Spleen (tissue), 11 donors: Measurements from ENCODE around the gene RTL1. TPM values are rescaled to one million over a fixed set of nuclear protein-coding genes. Genes with fewer than 3 reads are reported as not detected.

Experiments
- DNase-seq: peaks from one replicate; pipeline ENCODE4 v3.0.0-alpha.2; 2020
- H3K27ac ChIP-seq, 8 donors: fragments of 200-600 bp; sonication (generic) in 7 of 8; 1 replicate in 4 of 8; 2 replicates in 4 of 8; pipeline versions ENCODE4 v1.5.0 to v1.8.0; 2016 to 2021; ENCODE audit warnings: inconsistent platforms in 4 of 8, mild to moderate bottlenecking in 4 of 8, moderate library complexity in 1 of 8
- H3K27me3 ChIP-seq, 7 donors: fragments of 200-600 bp; sonication (generic) in 6 of 7; replicated peaks in 1 of 7; 1 replicate in 4 of 7; 2 replicates in 3 of 7; pipeline versions ENCODE4 v1.5.0 to v1.8.0; 2016 to 2021; ENCODE audit warnings: inconsistent platforms in 3 of 7, mild to moderate bottlenecking in 1 of 7
- H3K36me3 ChIP-seq, 6 donors: fragments of 200-600 bp; sonication (generic) in 5 of 6; 1 replicate in 4 of 6; 2 replicates in 2 of 6; pipeline versions ENCODE4 v1.5.0 to v1.8.0; 2016 to 2021; ENCODE audit warnings: inconsistent platforms in 2 of 6
- H3K4me1 ChIP-seq, 6 donors: fragments of 200-600 bp; sonication (generic) in 5 of 6; 1 replicate in 3 of 6; 2 replicates in 3 of 6; pipeline versions ENCODE4 v1.5.0 to v1.8.0; 2016 to 2021; ENCODE audit warnings: inconsistent platforms in 3 of 6
- H3K4me3 ChIP-seq, 8 donors: fragments of 200-600 bp; sonication (generic) in 7 of 8; 1 replicate in 4 of 8; 2 replicates in 4 of 8; pipeline versions ENCODE4 v1.5.0 to v1.8.0; 2016 to 2021; ENCODE audit warnings: inconsistent platforms in 4 of 8, mild to moderate bottlenecking in 4 of 8, moderate library complexity in 2 of 8
- H3K9me3 ChIP-seq, 8 donors: fragments of 200-600 bp; sonication (generic) in 7 of 8; 1 replicate in 4 of 8; 2 replicates in 4 of 8; pipeline versions ENCODE4 v1.5.0 to v1.8.0; 2016 to 2021; ENCODE audit warnings: inconsistent platforms in 4 of 8
- POLR2A ChIP-seq, 3 donors: fragments of 450-650 bp; IDR thresholded peaks; one replicate each; pipeline ENCODE4 v1.5.1; 2017; ENCODE audit warnings: antibody characterized with exemption in 3 of 3, mild to moderate bottlenecking in 1 of 3
- POLR2AphosphoS5 ChIP-seq, 3 donors: sonication (generic); formaldehyde crosslinking; IDR thresholded peaks; one replicate each; pipeline ENCODE4 v1.5.1; 2017; ENCODE audit warnings: antibody characterized with exemption in 3 of 3
- WGBS, 5 donors: extraction: QIAGEN DNeasy Blood & Tissue Kit in 3 of 5; methylation state at CpG; one replicate each; pipeline versions ENCODE4 v1.1.5 to v1.1.7; 2013 to 2018; 5-methylcytosine and 5-hydroxymethylcytosine counted together
- intact Hi-C: fragments of 100-400 bp; cut with DNase I; formaldehyde crosslinking; loops from one replicate; pipeline ENCODE4 v1.15.0; 2023; ENCODE audit warnings: low total_unique reads
- polyA plus RNA-seq, 3 donors: library from polyadenylated mRNA; stranded (reverse); fragments of 200-250 nt; gene quantifications; one replicate each; pipeline ENCODE4 v1.2.1, GENCODE V29; 2013
- total RNA-seq, 7 donors: library from RNA; depleted of rRNA in 3 of 7; stranded (reverse); fragments of >200 nt in 3 of 7; fragmentation: NEBNext Ultra II Directional in 4 of 7; extraction: Animal tissue kit (Norgen Biotek cat#: 25700) in 4 of 7; gene quantifications; one replicate each; pipeline versions ENCODE4 v1.1.0 to v1.2.1, GENCODE V29; 2016 to 2021
- TF ChIP-seq, protein P1 (sequence below), 11 experiments: fragments of 200-600 bp in 7 of 11; fragments of 450-650 bp in 4 of 11; sonication (generic) in 4 of 11; IDR thresholded peaks in 8 of 11; conservative IDR thresholded peaks in 3 of 11; 1 replicate in 7 of 11; 2 replicates in 4 of 11; pipeline versions ENCODE4 v1.4.0 to v1.8.0; 2016 to 2021; ENCODE audit warnings: antibody characterized with exemption in 11 of 11, inconsistent platforms in 4 of 11, mild to moderate bottlenecking in 1 of 11
- donor health status: healthy with polysubstance abuse.
- donor health status: DM: no; HTN: no; CAD: no; lungs with moderate emphysema.
- donor health status: DM: no; HTN: no; CAD: no.
- donor health status: Bipolar disorder and iron deficiency.
- donor health status: healthy.
- donor health status: DM: no; HTN: no; CAD: no.
- donor health status: DM: yes; HTN: yes; CAD: no.

Gene RTL1
- total and polyA plus RNA-seq, 10 donors: under 0.01 TPM; not detected in 9

DNA sequence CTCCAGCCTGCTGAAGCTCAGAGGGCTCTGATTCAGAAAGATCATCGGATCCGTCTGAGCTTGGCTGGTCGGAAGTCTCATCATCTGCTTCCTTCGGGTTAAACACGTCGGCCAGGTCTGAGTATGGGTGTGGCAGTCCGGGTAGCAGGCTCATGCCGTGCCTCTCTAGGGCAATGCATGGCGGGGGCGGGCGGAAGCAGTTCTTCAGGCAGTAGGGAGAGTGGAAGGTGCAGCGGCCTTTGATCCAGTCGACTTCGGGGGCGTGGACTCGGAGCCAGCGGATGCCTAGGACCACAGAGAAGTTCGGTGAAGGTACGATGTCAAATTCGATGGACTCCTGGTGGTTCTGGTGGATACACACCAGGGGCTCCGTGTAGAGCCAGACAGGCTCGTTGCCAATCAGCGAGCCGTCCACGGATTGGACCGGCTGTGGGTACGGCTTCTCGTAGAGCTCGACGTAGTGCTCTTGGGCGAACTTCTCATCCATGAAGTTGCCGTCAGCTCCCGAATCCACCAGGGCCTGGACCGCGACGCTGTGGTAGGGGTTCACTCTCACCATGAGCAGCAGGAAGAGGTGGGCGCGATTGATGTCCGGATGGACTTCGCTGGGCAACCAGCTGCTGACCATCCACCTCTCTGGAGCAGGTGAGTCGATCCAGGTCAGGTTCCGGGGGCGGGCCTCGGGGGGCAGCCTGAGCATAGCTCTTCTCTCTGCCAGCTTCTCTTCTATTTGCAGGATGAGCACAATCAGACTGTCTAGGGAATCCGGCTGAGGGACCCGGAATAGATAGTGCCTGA lies 20.3 kb downstream of the RTL1 start:
- H3K9me3 ChIP-seq: peaks cover 0 to 23% (median 0%) of the 10 kb centered on the region in 8 donors
- intact Hi-C loops: no loop called here
- peaks cover 0 to 12% (median 0%) of the 10 kb centered on the region in 7 donors for H3K27me3 ChIP-seq
- no peak overlapping the region for H3K4me3 ChIP-seq
- peak; percentile 67 for DNase-seq
- H3K4me1 ChIP-seq: no peaks in the 10 kb centered on the region
- TF ChIP-seq POLR2A (IDR thresholded peaks at IDR 0.05): no peak
- H3K36me3 ChIP-seq: peaks cover 0 to 17% (median 0%) of the 10 kb centered on the region in 6 donors
- WGBS, 5 donors: 94 to 97% (median 96%) methylated on average over 45 to 46 of the region's 46 CpGs
- no peak overlapping the region for H3K27ac ChIP-seq

DNA sequence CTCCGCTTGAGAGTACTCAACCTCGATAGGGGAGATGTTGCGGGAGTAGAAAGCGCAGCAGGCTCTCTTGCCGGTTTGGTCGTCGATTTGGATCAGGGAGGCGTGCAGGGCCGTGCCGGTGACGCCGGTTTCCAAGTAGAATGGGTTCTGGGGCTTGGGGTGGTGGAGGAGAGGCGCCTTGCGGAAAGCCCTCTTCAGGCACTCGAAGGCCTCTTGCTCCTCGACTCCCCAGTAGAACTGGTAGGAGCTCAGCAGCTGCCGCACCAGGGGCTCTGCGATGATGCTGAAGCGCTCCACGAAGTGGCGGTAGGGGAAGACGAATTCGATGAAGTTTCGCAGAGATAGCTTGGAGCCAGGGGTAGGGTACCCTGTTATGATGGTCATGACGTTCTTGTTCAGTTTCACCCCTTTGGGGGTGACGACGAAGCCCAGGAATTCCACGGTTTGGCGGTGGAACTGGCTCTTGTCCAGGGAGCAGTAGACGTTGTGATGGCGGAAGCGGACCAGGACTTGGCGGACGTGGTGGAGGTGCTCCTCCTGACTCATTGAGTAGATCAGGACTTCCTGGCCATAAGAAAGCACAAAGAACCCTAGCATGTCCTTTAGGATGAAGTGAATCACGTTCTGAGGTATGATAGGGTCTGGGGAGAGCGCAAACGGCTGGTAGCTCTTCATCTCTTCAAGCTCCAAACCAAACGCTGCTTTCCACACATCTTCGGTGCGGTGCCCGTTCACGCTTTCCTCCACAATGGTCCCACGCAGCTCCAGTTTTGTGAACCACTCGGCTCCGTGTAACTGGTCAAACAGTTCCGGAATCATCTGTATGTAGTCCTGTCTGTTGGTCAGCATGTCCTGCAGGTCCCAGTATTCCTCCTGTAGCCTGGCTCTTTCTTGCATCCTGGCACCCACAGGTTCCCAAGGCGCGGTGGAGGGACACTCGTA lies 21.2 kb downstream of the RTL1 start:
- peaks cover 0 to 19% (median 0%) of the 10 kb centered on the region in 7 donors for H3K27me3 ChIP-seq
- 94 to 96% (median 95%) methylated on average over 49 of the region's 49 CpGs for WGBS, 5 donors
- H3K36me3 ChIP-seq: peaks cover 0 to 17% (median 0%) of the 10 kb centered on the region in 6 donors
- intact Hi-C loops: no loop called here
- no peak overlapping the region for H3K4me3 ChIP-seq
- peaks cover 0 to 23% (median 0%) of the 10 kb centered on the region in 8 donors for H3K9me3 ChIP-seq
- TF ChIP-seq, protein P1, sequence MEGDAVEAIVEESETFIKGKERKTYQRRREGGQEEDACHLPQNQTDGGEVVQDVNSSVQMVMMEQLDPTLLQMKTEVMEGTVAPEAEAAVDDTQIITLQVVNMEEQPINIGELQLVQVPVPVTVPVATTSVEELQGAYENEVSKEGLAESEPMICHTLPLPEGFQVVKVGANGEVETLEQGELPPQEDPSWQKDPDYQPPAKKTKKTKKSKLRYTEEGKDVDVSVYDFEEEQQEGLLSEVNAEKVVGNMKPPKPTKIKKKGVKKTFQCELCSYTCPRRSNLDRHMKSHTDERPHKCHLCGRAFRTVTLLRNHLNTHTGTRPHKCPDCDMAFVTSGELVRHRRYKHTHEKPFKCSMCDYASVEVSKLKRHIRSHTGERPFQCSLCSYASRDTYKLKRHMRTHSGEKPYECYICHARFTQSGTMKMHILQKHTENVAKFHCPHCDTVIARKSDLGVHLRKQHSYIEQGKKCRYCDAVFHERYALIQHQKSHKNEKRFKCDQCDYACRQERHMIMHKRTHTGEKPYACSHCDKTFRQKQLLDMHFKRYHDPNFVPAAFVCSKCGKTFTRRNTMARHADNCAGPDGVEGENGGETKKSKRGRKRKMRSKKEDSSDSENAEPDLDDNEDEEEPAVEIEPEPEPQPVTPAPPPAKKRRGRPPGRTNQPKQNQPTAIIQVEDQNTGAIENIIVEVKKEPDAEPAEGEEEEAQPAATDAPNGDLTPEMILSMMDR (IDR thresholded peaks at IDR 0.05 in 8 of 11, conservative IDR thresholded peaks at IDR 0.05 in 3 of 11): no peak
- no peak for TF ChIP-seq POLR2AphosphoS5 (IDR thresholded peaks at IDR 0.05)
- no peak for TF ChIP-seq POLR2A (IDR thresholded peaks at IDR 0.05)
- peak; percentile 61 for DNase-seq
- H3K27ac ChIP-seq: no peak overlapping the region
- no peaks in the 10 kb centered on the region for H3K4me1 ChIP-seq

DNA sequence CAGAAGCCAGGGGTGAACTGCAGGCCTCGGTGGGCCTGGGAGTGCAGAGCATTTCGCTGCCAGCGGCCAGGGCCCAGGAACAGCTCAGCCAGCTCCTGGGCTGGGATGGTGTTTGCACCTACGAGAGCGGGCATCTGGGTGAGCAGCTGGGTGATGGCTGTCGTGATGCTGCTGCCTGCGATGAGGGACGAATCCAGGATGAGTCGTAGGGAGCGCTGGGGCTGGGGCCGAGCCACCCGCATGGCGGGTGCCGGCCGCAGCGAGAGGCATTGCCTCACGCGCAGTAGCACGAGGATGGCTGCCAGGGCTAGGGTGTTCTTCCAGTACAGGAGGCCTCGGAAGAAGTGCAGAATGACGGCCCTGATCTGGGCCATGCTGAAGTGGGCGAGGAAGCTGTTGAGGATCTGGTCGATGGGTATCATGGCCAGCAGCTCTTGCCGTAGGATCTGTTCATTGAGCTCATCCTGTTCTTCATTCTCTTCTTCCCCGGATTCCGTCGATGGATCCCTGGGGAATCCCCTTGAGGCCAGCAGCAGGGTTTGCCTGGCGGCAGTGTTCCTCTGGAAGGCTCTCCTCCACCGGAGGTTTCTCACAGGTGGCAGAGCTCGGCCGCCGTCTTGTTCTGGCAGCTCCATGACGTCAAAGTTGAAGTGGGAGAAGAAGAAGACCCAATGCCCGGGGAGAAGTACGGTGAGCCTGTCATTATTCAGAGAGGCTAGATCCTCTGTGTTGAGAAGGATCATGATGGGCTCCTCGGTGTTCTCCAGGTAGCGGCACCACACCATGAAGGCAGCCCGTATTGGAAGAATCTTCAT lies 22.1 kb downstream of the RTL1 start:
- Histone ChIP-seq H3K27ac (no peak overlapping the region), H3K27me3 (peaks cover 0 to 19% (median 0%) of the 10 kb centered on the region in 7 donors), H3K9me3 (peaks cover 0 to 23% (median 0%) of the 10 kb centered on the region in 8 donors), H3K36me3 (peaks cover 0 to 17% (median 0%) of the 10 kb centered on the region in 6 donors), H3K4me1 (no peaks in the 10 kb centered on the region), H3K4me3 (no peak overlapping the region)
- WGBS, 5 donors: 92 to 96% (median 95%) methylated on average over 27 to 38 of the region's 38 CpGs
- DNase-seq: peak; percentile 55
- TF ChIP-seq, protein P1 (IDR thresholded peaks at IDR 0.05 in 8 of 11, conservative IDR thresholded peaks at IDR 0.05 in 3 of 11): no peak
- TF ChIP-seq POLR2AphosphoS5 (IDR thresholded peaks at IDR 0.05) (no peak), POLR2A (IDR thresholded peaks at IDR 0.05) (no peak)
- intact Hi-C loops: no loop called here
